ENCODE results near the gene UGT3A2. TPM values are rescaled to one million over a fixed set of nuclear protein-coding genes. Genes with fewer than 3 reads are reported as not detected.

UGT3A2 gene
- total RNA-seq, 1 donor from 2014 or later: 7.2 TPM

DNA sequence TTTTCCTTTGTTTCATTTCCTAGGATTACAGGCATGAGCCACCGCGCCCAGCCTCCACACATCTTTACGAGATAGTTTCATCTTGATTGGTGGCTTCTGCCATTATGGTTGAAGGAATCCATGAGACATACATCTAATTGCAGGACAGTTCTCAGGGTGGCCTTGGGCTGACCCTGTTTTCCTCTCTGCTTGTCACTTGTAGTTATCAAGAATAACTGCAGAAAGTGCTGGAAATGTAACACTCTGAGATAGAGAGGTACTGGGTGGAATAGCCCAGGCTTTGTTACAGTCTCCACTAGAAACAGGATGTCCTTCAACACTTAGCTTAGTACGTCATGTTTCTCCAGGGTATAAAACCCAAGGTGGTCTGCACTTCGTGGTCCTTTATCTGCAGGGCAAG lies 10.7 kb downstream of the UGT3A2 start:
- peaks cover 28% of the 10 kb centered on the region for H3K4me1 Mint-ChIP-seq (ENCODE audit: unreplicated experiment)
- no peaks in the 10 kb centered on the region for H3K9me3 Mint-ChIP-seq (ENCODE audit: unreplicated experiment)
- H3K27ac Mint-ChIP-seq (ENCODE audit: unreplicated experiment): peak overlapping the region; percentile 44
- H3K4me3 Mint-ChIP-seq (ENCODE audit: unreplicated experiment): no peak overlapping the region
- no peak for DNase-seq (ENCODE audit: low spot score)
- no peaks in the 10 kb centered on the region for H3K27me3 Mint-ChIP-seq (ENCODE audit: unreplicated experiment)
- no peaks in the 10 kb centered on the region for H3K36me3 Mint-ChIP-seq (ENCODE audit: low read depth, unreplicated experiment)
- TF ChIP-seq, protein P1, sequence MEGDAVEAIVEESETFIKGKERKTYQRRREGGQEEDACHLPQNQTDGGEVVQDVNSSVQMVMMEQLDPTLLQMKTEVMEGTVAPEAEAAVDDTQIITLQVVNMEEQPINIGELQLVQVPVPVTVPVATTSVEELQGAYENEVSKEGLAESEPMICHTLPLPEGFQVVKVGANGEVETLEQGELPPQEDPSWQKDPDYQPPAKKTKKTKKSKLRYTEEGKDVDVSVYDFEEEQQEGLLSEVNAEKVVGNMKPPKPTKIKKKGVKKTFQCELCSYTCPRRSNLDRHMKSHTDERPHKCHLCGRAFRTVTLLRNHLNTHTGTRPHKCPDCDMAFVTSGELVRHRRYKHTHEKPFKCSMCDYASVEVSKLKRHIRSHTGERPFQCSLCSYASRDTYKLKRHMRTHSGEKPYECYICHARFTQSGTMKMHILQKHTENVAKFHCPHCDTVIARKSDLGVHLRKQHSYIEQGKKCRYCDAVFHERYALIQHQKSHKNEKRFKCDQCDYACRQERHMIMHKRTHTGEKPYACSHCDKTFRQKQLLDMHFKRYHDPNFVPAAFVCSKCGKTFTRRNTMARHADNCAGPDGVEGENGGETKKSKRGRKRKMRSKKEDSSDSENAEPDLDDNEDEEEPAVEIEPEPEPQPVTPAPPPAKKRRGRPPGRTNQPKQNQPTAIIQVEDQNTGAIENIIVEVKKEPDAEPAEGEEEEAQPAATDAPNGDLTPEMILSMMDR (IDR thresholded peaks at IDR 0.05; ENCODE audit: unreplicated experiment): no peak

DNA sequence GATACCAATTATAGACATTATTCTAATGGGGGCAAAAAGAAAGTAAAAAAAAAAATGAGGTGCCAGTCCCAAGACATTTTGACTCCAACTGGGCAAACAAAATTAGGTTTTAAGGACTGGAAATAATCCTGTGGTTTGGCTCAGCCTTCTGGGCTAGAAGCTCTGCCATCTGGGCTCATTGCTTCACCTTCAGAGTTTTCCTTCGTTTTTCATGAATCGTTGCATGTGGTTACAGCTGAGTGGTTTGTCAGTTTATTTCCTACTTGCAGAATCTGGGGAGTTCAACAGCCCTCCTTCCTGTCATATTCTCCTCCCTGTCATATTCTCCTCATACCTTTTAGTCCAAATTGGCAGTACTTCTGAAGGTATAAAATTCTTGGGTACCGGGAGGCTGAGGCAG lies 12.0 kb downstream of the UGT3A2 start:
- H3K36me3 Mint-ChIP-seq (ENCODE audit: low read depth, unreplicated experiment): no peaks in the 10 kb centered on the region
- DNase-seq (ENCODE audit: low spot score): no peak
- no peaks in the 10 kb centered on the region for H3K9me3 Mint-ChIP-seq (ENCODE audit: unreplicated experiment)
- TF ChIP-seq, protein P1 (IDR thresholded peaks at IDR 0.05; ENCODE audit: unreplicated experiment): no peak
- H3K4me3 Mint-ChIP-seq (ENCODE audit: unreplicated experiment): no peak overlapping the region
- peaks cover 28% of the 10 kb centered on the region for H3K4me1 Mint-ChIP-seq (ENCODE audit: unreplicated experiment)
- no peak overlapping the region for H3K27ac Mint-ChIP-seq (ENCODE audit: unreplicated experiment)
- H3K27me3 Mint-ChIP-seq (ENCODE audit: unreplicated experiment): no peaks in the 10 kb centered on the region

DNA sequence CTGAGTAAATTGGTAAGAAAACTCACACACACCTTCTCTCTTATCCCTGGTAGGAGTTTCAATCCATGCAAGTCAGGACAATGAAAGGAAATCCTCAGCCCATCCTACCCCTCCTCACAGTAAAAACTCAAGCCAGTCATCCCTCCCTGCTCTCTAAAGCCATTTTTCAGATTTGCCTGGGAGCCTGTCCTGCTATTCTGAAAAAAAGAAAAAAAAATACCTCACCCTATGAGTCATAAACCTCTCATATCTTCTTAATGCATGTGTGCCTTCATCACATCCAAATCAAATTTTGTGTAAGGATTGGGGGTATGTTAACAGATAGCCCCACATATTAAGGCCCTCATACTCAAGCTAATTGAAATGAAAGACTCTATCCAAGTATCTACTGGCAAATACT lies 14.1 kb downstream of the UGT3A2 start:
- DNase-seq (ENCODE audit: low spot score): no peak
- H3K27me3 Mint-ChIP-seq (ENCODE audit: unreplicated experiment): no peaks in the 10 kb centered on the region
- no peaks in the 10 kb centered on the region for H3K36me3 Mint-ChIP-seq (ENCODE audit: low read depth, unreplicated experiment)
- no peak overlapping the region for H3K4me3 Mint-ChIP-seq (ENCODE audit: unreplicated experiment)
- TF ChIP-seq, protein P1 (IDR thresholded peaks at IDR 0.05; ENCODE audit: unreplicated experiment): no peak
- no peaks in the 10 kb centered on the region for H3K9me3 Mint-ChIP-seq (ENCODE audit: unreplicated experiment)
- H3K27ac Mint-ChIP-seq (ENCODE audit: unreplicated experiment): peak overlapping the region; percentile 42
- H3K4me1 Mint-ChIP-seq (ENCODE audit: unreplicated experiment): peaks cover 28% of the 10 kb centered on the region

DNA sequence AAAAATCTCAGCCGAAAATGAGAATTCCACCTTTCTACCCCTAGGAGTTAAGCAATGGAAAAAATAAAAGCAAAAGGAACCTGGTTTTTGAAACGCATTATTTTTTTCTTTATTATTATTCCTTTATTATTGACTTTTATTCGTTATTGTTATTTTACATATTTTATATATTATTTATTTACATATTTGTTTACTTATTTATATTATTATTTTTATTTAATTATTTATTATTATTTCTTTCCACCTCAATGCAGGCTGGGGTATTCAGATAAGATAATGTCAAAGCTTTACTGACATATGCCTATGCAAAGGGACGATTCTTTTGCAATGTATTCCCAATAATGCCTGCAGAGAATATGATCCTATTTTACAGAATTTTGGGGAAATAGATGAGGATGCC lies 16.7 kb downstream of the UGT3A2 start:
- Mint-ChIP-seq H3K36me3 (ENCODE audit: low read depth, unreplicated experiment) (no peaks in the 10 kb centered on the region), H3K4me1 (ENCODE audit: unreplicated experiment) (peaks cover 26% of the 10 kb centered on the region), H3K27ac (ENCODE audit: unreplicated experiment) (no peak overlapping the region), H3K4me3 (ENCODE audit: unreplicated experiment) (no peak overlapping the region), H3K27me3 (ENCODE audit: unreplicated experiment) (no peaks in the 10 kb centered on the region), H3K9me3 (ENCODE audit: unreplicated experiment) (no peaks in the 10 kb centered on the region)
- TF ChIP-seq, protein P1 (IDR thresholded peaks at IDR 0.05; ENCODE audit: unreplicated experiment): no peak
- DNase-seq (ENCODE audit: low spot score): no peak

DNA sequence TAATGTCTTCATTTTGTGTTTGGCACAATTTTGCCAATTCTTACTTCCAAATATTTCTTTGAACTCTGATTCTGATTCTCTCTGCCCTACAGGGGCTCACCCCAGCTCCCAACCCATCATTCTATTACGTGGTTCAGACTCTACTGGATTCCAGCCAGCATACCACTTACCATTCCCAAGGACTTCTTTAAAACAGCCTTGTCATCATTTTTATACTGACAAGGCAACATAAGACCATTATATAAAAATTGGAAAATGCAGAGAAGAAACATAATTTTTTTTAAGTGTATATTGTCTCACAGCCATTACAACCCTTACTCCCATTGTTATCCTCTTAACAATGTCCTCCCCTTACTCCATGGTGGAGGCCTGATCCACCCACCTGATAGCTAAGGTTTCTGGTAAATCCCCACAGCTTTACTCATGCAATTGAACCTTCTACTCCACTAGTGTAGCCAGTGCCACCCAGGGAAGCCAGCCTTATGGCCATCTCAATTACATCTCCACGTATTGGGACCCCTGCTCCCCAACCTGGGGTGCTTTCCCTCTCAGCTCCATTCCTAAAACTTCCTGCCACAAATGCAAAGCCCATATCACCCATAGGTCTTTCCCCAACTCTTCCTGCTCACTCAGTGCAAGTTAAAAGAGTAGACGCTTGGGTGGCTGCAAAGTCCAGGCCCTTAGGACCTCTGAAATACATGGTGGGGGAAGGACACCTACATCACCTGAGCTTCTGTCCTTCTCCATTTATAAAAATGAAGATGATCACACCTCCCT lies 19.1 kb downstream of the UGT3A2 start:
- no peaks in the 10 kb centered on the region for H3K9me3 Mint-ChIP-seq (ENCODE audit: unreplicated experiment)

More for the DNA sequence above, 19.1 kb downstream of the UGT3A2 start:
- Mint-ChIP-seq H3K4me1 (ENCODE audit: unreplicated experiment) (peaks cover 21% of the 10 kb centered on the region), H3K27me3 (ENCODE audit: unreplicated experiment) (no peaks in the 10 kb centered on the region), H3K36me3 (ENCODE audit: low read depth, unreplicated experiment) (no peaks in the 10 kb centered on the region), H3K27ac (ENCODE audit: unreplicated experiment) (no peak overlapping the region), H3K4me3 (ENCODE audit: unreplicated experiment) (no peak overlapping the region)
- TF ChIP-seq, protein P1 (IDR thresholded peaks at IDR 0.05; ENCODE audit: unreplicated experiment): no peak
- DNase-seq (ENCODE audit: low spot score): no peak

All from endothelial cell (in vitro differentiated cells).